IMR-90 (cell line): ENCODE results near the gene CCDC7. TPM values are rescaled to one million over a fixed set of nuclear protein-coding genes. Genes with fewer than 3 reads are reported as not detected.
"Not testable (repeated sequence)": the region's sequence is repeated elsewhere in the genome, so short reads cannot be mapped to it uniquely, and the experiment has no call there.

Source experiments
- ATAC-seq: fragments of 200-7000 bp; cut with Tn5 transposase; 2 replicates; pipeline ENCODE4 v1.9.1; 2020; ENCODE audit warnings: low read depth, mild to moderate bottlenecking, moderate library complexity
- BruUV-seq: library from RNA; stranded (reverse); fragments of 400-500 nt; replicated peaks from 2 replicates; lab custom pipeline; 2021; lab: Mats Ljungman, UMichigan
- CTCF ChIA-PET: fragments of 300-600 bp; formaldehyde crosslinking; extraction: SDS; loops from one replicate; lab custom pipeline; 2021; ENCODE audit warnings: antibody characterized with exemption; lab: Yijun Ruan, JAX
- POLR2A ChIA-PET: fragments of 300-600 bp; sonication (Branson Sonifier 250); formaldehyde crosslinking; loops from one replicate; lab custom pipeline; 2022; ENCODE audit warnings: antibody characterized with exemption; ENCODE audit not compliant: unreplicated experiment; lab: Charles Lee
- DNase-seq: peaks from one replicate; pipeline ENCODE4 v3.0.0; 2013
- H2AFZ ChIP-seq: replicated peaks from 2 replicates; pipeline ENCODE3; 2013; ENCODE audit warnings: low read length, mild to moderate bottlenecking; ENCODE audit not compliant: poor library complexity
- H2AK5ac ChIP-seq: 2 replicates; pipeline ENCODE4 v1.6.1; 2013; ENCODE audit warnings: low read depth, low read length, inconsistent platforms
- H2AK9ac ChIP-seq: replicated peaks from 2 replicates; pipeline ENCODE3; 2013; ENCODE audit warnings: mild to moderate bottlenecking, low read depth, low read length, moderate library complexity; ENCODE audit not compliant: poor library complexity
- H2BK120ac ChIP-seq: 2 replicates; pipeline ENCODE4 v1.6.1; 2013; ENCODE audit warnings: low read depth, low read length, inconsistent platforms
- H2BK15ac ChIP-seq: 3 replicates; pipeline ENCODE4 v1.6.1; 2013; ENCODE audit warnings: low read depth, low read length, inconsistent platforms
- H2BK20ac ChIP-seq: 2 replicates; pipeline ENCODE4 v1.6.1; 2013; ENCODE audit warnings: low read depth, mild to moderate bottlenecking, inconsistent platforms, low read length, moderate library complexity
- H2BK5ac ChIP-seq: 2 replicates; pipeline ENCODE4 v1.6.1; 2013; ENCODE audit warnings: mild to moderate bottlenecking, low read depth, low read length, inconsistent platforms; ENCODE audit not compliant: poor library complexity, severe bottlenecking
- H3K14ac ChIP-seq: replicated peaks from 2 replicates; pipeline ENCODE4 v1.6.1; 2013; ENCODE audit warnings: low read depth, low read length, inconsistent platforms
- H3K18ac ChIP-seq: 2 replicates; pipeline ENCODE4 v1.6.1; 2013; ENCODE audit warnings: low read depth, low read length, control low read depth
- H3K23ac ChIP-seq: 2 replicates; pipeline ENCODE4 v1.6.1; 2013; ENCODE audit warnings: low read depth, low read length, inconsistent platforms
- H3K27ac ChIP-seq: 2 replicates; pipeline ENCODE4 v1.5.1; 2013; ENCODE audit warnings: mild to moderate bottlenecking, control low read depth, low read length; ENCODE audit not compliant: insufficient read depth
- H3K27me3 ChIP-seq: 2 replicates; pipeline ENCODE4 v1.6.1; 2013; ENCODE audit warnings: low read length; ENCODE audit not compliant: control insufficient read depth, insufficient read depth
- H3K36me3 ChIP-seq: 2 replicates; pipeline ENCODE4 v1.6.1; 2013; ENCODE audit warnings: low read length, mixed read lengths; ENCODE audit not compliant: control insufficient read depth, insufficient read depth
- H3K4ac ChIP-seq: 2 replicates; pipeline ENCODE4 v1.6.1; 2013; ENCODE audit warnings: low read depth, low read length, inconsistent platforms
- H3K4me1 ChIP-seq: 2 replicates; pipeline ENCODE4 v1.6.1; 2013; ENCODE audit warnings: low read length, mixed read lengths; ENCODE audit not compliant: control insufficient read depth, insufficient read depth
- H3K4me2 ChIP-seq: 2 replicates; pipeline ENCODE4 v1.6.1; 2013; ENCODE audit warnings: low read depth, mild to moderate bottlenecking, control low read depth, low read length, moderate library complexity
- H3K4me3 ChIP-seq: 2 replicates; pipeline ENCODE4 v1.5.1; 2013; ENCODE audit warnings: low read depth, mild to moderate bottlenecking, control low read depth, low read length, moderate library complexity; ENCODE audit not compliant: insufficient read depth
- H3K56ac ChIP-seq: 2 replicates; pipeline ENCODE4 v1.6.1; 2013; ENCODE audit warnings: low read length, inconsistent platforms; ENCODE audit not compliant: insufficient read depth; ENCODE audit errors: extremely low read depth
- H3K79me1 ChIP-seq, 2 experiments: 2 replicates each; pipeline ENCODE4 v1.6.1; 2013; ENCODE audit warnings: low read length in 2 of 2, inconsistent platforms in 1 of 2, low read depth in 1 of 2
- H3K9ac ChIP-seq: 2 replicates; pipeline ENCODE4 v1.6.1; 2013; ENCODE audit warnings: low read depth, low read length, control low read depth
- H3K9me1 ChIP-seq: 2 replicates; pipeline ENCODE4 v1.6.1; 2013; ENCODE audit warnings: low read length, inconsistent platforms; ENCODE audit not compliant: insufficient read depth
- H3K9me3 ChIP-seq: 2 replicates; pipeline ENCODE4 v1.6.1; 2013; ENCODE audit warnings: low read length; ENCODE audit not compliant: control insufficient read depth, insufficient read depth
- H4K20me1 ChIP-seq: 2 replicates; pipeline ENCODE4 v1.6.1; 2013; ENCODE audit warnings: low read length, inconsistent platforms; ENCODE audit not compliant: insufficient read depth
- H4K5ac ChIP-seq: 2 replicates; pipeline ENCODE4 v1.6.1; 2013; ENCODE audit warnings: mild to moderate bottlenecking, low read depth, low read length, control low read depth
- H4K8ac ChIP-seq, 2 experiments: 2 replicates each; pipeline ENCODE4 v1.6.1; 2013; ENCODE audit warnings: low read depth in 2 of 2, low read length in 2 of 2, control low read depth in 1 of 2, inconsistent platforms in 1 of 2
- H4K91ac ChIP-seq: 2 replicates; pipeline ENCODE4 v1.6.1; 2013; ENCODE audit warnings: low read depth, low read length, inconsistent platforms; ENCODE audit not compliant: insufficient read depth
- POLR2A ChIP-seq: IDR thresholded peaks from 2 replicates; pipeline ENCODE4 v1.6.1; 2012; ENCODE audit warnings: mild to moderate bottlenecking, low read depth, low read length
- WGBS, 2 experiments: methylation state at CpG; one replicate each; pipeline versions ENCODE4 v1.1.5 to v1.1.7; 2013; ENCODE audit warnings: missing lambda C conversion rate in 2 of 2; ENCODE audit not compliant: insufficient read length in 1 of 2; ENCODE audit errors: extremely low coverage in 2 of 2; 5-methylcytosine and 5-hydroxymethylcytosine counted together
- dilution Hi-C: fragments of 300-500 bp; cut with HindIII; formaldehyde crosslinking; loops from one replicate; pipeline ENCODE4 v1.14.3; 2018; ENCODE audit warnings: low sequenced_read_pairs; ENCODE audit not compliant: unreplicated experiment
- in situ Hi-C: fragments of 300-500 bp; cut with MboI; formaldehyde crosslinking; loops from 3 replicates; pipeline ENCODE4 v1.14.3; 2019; ENCODE audit warnings: low sequenced_read_pairs, inconsistent platforms, mixed read lengths
- intact Hi-C: fragments of 100-400 bp; cut with micrococcal nuclease; formaldehyde crosslinking; loops from 2 replicates; pipeline ENCODE4 v1.10.0; 2022
- polyA plus RNA-seq, 3 experiments: library from polyadenylated mRNA; depleted of rRNA; stranded (reverse); fragments of >200 nt; gene quantifications; 2 replicates each; pipeline ENCODE4 v1.2.3, GENCODE V29; 2012; ENCODE audit warnings: low replicate concordance in 1 of 3
- total RNA-seq: library from RNA; depleted of rRNA; stranded (reverse); fragments of >200 nt; gene quantifications from 2 replicates; pipeline ENCODE4 v1.2.3, GENCODE V29; 2012

The CCDC7 gene
- total and polyA plus RNA-seq, 2 of the 4 experiments (the other 2 are of a cell fraction): 0.74 to 4.3 TPM

GRCh38 chr10:32911285-32912016 lies 465.5 kb downstream of the CCDC7 start (continued):
- no peak for TF ChIP-seq POLR2A

DNA sequence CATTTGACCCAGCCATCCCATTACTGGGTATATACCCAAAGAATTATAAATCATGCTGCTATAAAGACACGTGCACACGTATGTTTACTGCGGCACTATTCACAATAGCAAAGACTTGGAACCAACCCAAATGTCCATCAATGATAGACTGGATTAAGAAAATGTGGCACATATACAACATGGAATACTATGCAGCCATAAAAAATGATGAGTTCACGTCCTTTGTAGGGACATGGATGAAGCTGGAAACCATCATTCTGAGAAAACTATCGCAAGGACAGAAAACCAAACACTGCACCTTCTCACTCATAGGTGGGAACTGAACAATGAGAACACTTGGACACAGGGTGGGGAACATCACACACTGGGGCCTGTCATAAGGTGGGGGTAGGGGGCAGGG lies 471.9 kb downstream of the CCDC7 start:
- H3K23ac ChIP-seq, H3K18ac ChIP-seq, H3K27ac ChIP-seq, H3K4me1 ChIP-seq, H3K4ac ChIP-seq, H3K14ac ChIP-seq, H2BK120ac ChIP-seq, intact Hi-C loops, H2BK5ac ChIP-seq, H3K9ac ChIP-seq, H3K56ac ChIP-seq, DNase-seq, H2AK9ac ChIP-seq, H2AFZ ChIP-seq, H4K5ac ChIP-seq, H2AK5ac ChIP-seq, H3K4me2 ChIP-seq, ATAC-seq, H3K9me3 ChIP-seq, H3K9me1 ChIP-seq, in situ Hi-C loops, H4K8ac ChIP-seq, H2BK15ac ChIP-seq, BruUV-seq, H3K27me3 ChIP-seq, POLR2A ChIA-PET, dilution Hi-C loops, H2BK20ac ChIP-seq, H4K91ac ChIP-seq, H3K4me3 ChIP-seq: not testable (repeated sequence)
- H3K36me3 ChIP-seq: peaks cover 37% of the 10 kb centered on the region
- CTCF ChIA-PET: interaction anchor here (0.6 kb wide), 1 partner anchor 36 kb away, joined by 5 read pairs; no protein-coding TSS in a partner anchor
- peaks cover 25% of the 10 kb centered on the region for H4K20me1 ChIP-seq
- H3K79me1 ChIP-seq: peaks cover 4 to 17% of the 10 kb centered on the region in 2 experiments; a peak in 3 of 4 replicates
- no CpG with 5 or more reads among the region's 5 CpGs for WGBS, 2 experiments
